ENCODE measurements around the gene NECTIN2.

DNA sequence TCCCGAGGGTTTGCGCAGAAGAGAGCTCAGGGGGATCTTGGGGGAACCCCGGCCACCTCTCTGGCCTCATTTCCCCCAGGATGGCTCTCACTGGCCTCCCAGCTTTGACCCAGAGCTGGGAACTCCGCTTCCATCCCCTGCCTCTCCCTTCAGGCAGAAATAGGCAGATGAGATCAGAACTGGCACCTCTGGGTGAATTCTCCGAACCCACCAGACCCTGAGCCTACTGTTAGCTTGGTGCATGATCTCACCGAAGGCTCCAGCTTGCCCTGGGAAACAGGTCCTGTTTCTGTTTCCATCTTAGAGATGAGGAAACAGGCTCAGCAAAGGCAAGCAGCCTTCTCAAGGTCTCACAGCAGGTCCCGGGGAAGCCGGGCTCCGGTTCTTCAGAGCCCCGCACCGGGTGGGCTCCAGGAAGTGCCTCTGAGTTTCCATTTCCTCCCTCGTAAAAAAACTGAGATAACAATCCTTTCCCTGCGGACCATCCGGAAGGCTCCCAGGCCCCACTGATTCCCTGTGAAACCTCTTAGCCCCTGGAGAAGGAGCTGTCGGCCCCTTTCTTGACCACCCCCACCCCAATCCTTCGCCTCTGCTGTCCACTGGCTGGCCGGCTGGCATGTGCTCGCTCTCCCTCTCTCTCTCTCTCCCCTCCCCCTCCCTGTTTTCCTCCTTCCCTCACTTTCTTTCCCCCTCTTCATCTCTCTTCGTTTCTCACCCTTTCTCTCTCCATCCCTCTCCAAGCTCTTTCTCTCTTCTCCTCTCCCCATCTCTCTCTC, 2.1 kb downstream of the NECTIN2 start:
- TF ChIP-seq, protein P1, sequence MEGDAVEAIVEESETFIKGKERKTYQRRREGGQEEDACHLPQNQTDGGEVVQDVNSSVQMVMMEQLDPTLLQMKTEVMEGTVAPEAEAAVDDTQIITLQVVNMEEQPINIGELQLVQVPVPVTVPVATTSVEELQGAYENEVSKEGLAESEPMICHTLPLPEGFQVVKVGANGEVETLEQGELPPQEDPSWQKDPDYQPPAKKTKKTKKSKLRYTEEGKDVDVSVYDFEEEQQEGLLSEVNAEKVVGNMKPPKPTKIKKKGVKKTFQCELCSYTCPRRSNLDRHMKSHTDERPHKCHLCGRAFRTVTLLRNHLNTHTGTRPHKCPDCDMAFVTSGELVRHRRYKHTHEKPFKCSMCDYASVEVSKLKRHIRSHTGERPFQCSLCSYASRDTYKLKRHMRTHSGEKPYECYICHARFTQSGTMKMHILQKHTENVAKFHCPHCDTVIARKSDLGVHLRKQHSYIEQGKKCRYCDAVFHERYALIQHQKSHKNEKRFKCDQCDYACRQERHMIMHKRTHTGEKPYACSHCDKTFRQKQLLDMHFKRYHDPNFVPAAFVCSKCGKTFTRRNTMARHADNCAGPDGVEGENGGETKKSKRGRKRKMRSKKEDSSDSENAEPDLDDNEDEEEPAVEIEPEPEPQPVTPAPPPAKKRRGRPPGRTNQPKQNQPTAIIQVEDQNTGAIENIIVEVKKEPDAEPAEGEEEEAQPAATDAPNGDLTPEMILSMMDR (IDR thresholded peaks at IDR 0.05; ENCODE audit: low read depth, low read length, poor library complexity, severe bottlenecking), result no peak
- no peak for TF ChIP-seq EZH2phosphoT487 (IDR thresholded peaks at IDR 0.05; ENCODE audit: borderline replicate concordance, low read length)
